HCT116 (cell line): ENCODE measurements around the gene LTB4R. TPM values are rescaled to one million over a fixed set of nuclear protein-coding genes. Genes with fewer than 3 reads are reported as not detected.

Experiments used
- ATAC-seq: fragments of 200-7000 bp; cut with Tn5 transposase; 2 replicates; pipeline ENCODE4 v1.9.1; 2020; ENCODE audit warnings: mild to moderate bottlenecking, moderate library complexity
- BruUV-seq: library from RNA; stranded (reverse); fragments of 400-500 nt; replicated peaks from 2 replicates; lab custom pipeline; 2021; lab: Mats Ljungman, UMichigan
- CTCF ChIA-PET: fragments of 300-600 bp; sonication (Branson Sonifier 250); formaldehyde crosslinking; loops from one replicate; lab custom pipeline; 2021; ENCODE audit warnings: antibody characterized with exemption; lab: Charles Lee
- POLR2A ChIA-PET: fragments of 300-600, 350-600 bp; sonication (Branson Sonifier 250); formaldehyde crosslinking; loops from one replicate; lab custom pipeline; 2021; ENCODE audit warnings: antibody characterized with exemption; lab: Charles Lee
- RAD21 ChIA-PET, 2 experiments: fragments of 300-600 bp; sonication (Branson Sonifier 250); formaldehyde crosslinking; loops; one replicate each; lab custom pipeline; 2023; ENCODE audit warnings: low total read pairs in 2 of 2; ENCODE audit not compliant: uncharacterized antibody in 2 of 2, unreplicated experiment in 2 of 2, low non-redundant PET in 1 of 2; lab: Charles Lee
- DNase-seq: peaks from one replicate; pipeline ENCODE4 v3.0.0-alpha.2; 2010; ENCODE audit warnings: low read depth, low spot score
- H2AFZ ChIP-seq: fragments of 200-600 bp; shearing (Covaris generic), sonication (generic); 2 replicates; pipeline ENCODE4 v1.6.1; 2017; ENCODE audit warnings: low read depth, mixed run types, mixed read lengths, antibody characterized with exemption, low read length; ENCODE audit not compliant: poor library complexity, severe bottlenecking
- H3K27ac ChIP-seq: 2 replicates; pipeline ENCODE4 v1.5.1; 2012; ENCODE audit warnings: low read depth, low read length
- H3K27me3 ChIP-seq: fragments of 200-600 bp; sonication (generic); 2 replicates; pipeline ENCODE4 v1.6.1; 2016; ENCODE audit warnings: mixed run types, low read length, mixed read lengths; ENCODE audit not compliant: insufficient read depth
- H3K36me3 ChIP-seq, 2 experiments: fragments of 200-500 bp in 1 of 2; fragments of 200-600 bp in 1 of 2; sonication (Bioruptor generic) in 1 of 2; sonication (generic) in 1 of 2; 2 replicates each; pipeline versions ENCODE4 v1.5.1 to v1.6.1; 2014 to 2016; ENCODE audit warnings: low read length in 2 of 2, inconsistent platforms in 1 of 2, mixed read lengths in 1 of 2, mixed run types in 1 of 2; ENCODE audit not compliant: insufficient read depth in 2 of 2, control insufficient read depth in 1 of 2
- H3K4me1 ChIP-seq, 2 experiments: fragments of 200-600 bp in 1 of 2; sonication (generic) in 1 of 2; 2 replicates each; pipeline versions ENCODE4 v1.5.1 to v1.6.1; 2012 to 2017; ENCODE audit warnings: low read length in 2 of 2, inconsistent platforms in 1 of 2, mild to moderate bottlenecking in 1 of 2, mixed read lengths in 1 of 2, mixed run types in 1 of 2, moderate library complexity in 1 of 2; ENCODE audit not compliant: insufficient read depth in 2 of 2, control insufficient read depth in 1 of 2
- H3K4me2 ChIP-seq: fragments of 200-600 bp; sonication (generic); 2 replicates; pipeline ENCODE4 v1.6.1; 2017; ENCODE audit warnings: mixed run types, low read length, mixed read lengths
- H3K4me3 ChIP-seq, 2 experiments: fragments of 200-600 bp in 1 of 2; sonication (generic) in 1 of 2; replicated peaks in 1 of 2; 2 replicates each; pipeline ENCODE4 v1.5.1; 2011 to 2016; ENCODE audit warnings: low read length in 2 of 2, control low read depth in 1 of 2, low read depth in 1 of 2, mild to moderate bottlenecking in 1 of 2, mixed read lengths in 1 of 2, mixed run types in 1 of 2
- H3K79me2 ChIP-seq: fragments of 200-600 bp; sonication (generic); 2 replicates; pipeline ENCODE4 v1.6.1; 2017; ENCODE audit warnings: mild to moderate bottlenecking, mixed run types, low read length, moderate library complexity, mixed read lengths; ENCODE audit not compliant: insufficient read depth
- H3K9ac ChIP-seq: fragments of 200-600 bp; sonication (generic); 2 replicates; pipeline ENCODE4 v1.6.1; 2016; ENCODE audit warnings: low read length, mixed read lengths
- H3K9me2 ChIP-seq: fragments of 200-600 bp; sonication (generic), shearing (Covaris generic); 2 replicates; pipeline ENCODE4 v1.6.1; 2017; ENCODE audit warnings: mixed run types, mild to moderate bottlenecking, moderate library complexity; ENCODE audit not compliant: insufficient read depth
- H3K9me3 ChIP-seq, 2 experiments: fragments of 200-500 bp in 1 of 2; fragments of 200-600 bp in 1 of 2; sonication (Bioruptor generic) in 1 of 2; sonication (generic) in 1 of 2; 2 replicates each; pipeline ENCODE4 v1.6.1; 2014 to 2017; ENCODE audit warnings: low read length in 2 of 2, mixed read lengths in 2 of 2, inconsistent platforms in 1 of 2, low read depth in 1 of 2, mild to moderate bottlenecking in 1 of 2, mixed run types in 1 of 2, moderate library complexity in 1 of 2; ENCODE audit not compliant: control insufficient read depth in 1 of 2, insufficient read depth in 1 of 2
- H4K20me1 ChIP-seq: fragments of 200-600 bp; sonication (generic), shearing (Covaris generic); 2 replicates; pipeline ENCODE4 v1.6.1; 2017; ENCODE audit warnings: mixed run types, mild to moderate bottlenecking, moderate library complexity; ENCODE audit not compliant: insufficient read depth
- EZH2 ChIP-seq: fragments of 200-600 bp; sonication (generic); IDR thresholded peaks from 2 replicates; pipeline ENCODE4 v1.6.1; 2017; ENCODE audit warnings: antibody characterized with exemption, mixed run types
- EZH2phosphoT487 ChIP-seq: fragments of 200-600 bp; IDR thresholded peaks from 2 replicates; pipeline ENCODE4 v1.6.1; 2018; ENCODE audit warnings: antibody characterized with exemption, borderline replicate concordance
- FOSL1 ChIP-seq: IDR thresholded peaks from 2 replicates; pipeline ENCODE4 v1.6.1; 2012; ENCODE audit warnings: low read depth
- JUND ChIP-seq: IDR thresholded peaks from 2 replicates; pipeline ENCODE4 v1.6.1; 2012
- POLR2AphosphoS5 ChIP-seq: IDR thresholded peaks from 2 replicates; pipeline ENCODE4 v1.6.1; 2011; ENCODE audit warnings: mild to moderate bottlenecking, low read depth, low read length, moderate library complexity
- SIN3A ChIP-seq: IDR thresholded peaks from 2 replicates; pipeline ENCODE4 v1.6.1; 2012; ENCODE audit warnings: low read depth
- SRF ChIP-seq: IDR thresholded peaks from 2 replicates; pipeline ENCODE4 v1.6.1; 2012; ENCODE audit warnings: low read depth
- ZFX ChIP-seq: fragments of 450-650 bp; IDR thresholded peaks from 2 replicates; pipeline ENCODE4 v1.6.1; 2017
- ZNF274 ChIP-seq: fragments of 200-500 bp; sonication (Bioruptor generic); IDR thresholded peaks from 2 replicates; pipeline ENCODE4 v1.6.1; 2014; ENCODE audit warnings: mild to moderate bottlenecking, low read depth, low read length, inconsistent platforms
- intact Hi-C: fragments of 100-400 bp; cut with micrococcal nuclease; formaldehyde crosslinking; loops from 2 replicates; pipeline ENCODE4 v1.10.0; 2022
- total RNA-seq: library from RNA; stranded (reverse); gene quantifications from one replicate; pipeline ENCODE4 v1.2.1, GENCODE V29; 2021; ENCODE audit not compliant: unreplicated experiment
- TF ChIP-seq, protein P1 (sequence below), 3 experiments: fragments of 200-600 bp in 1 of 3; sonication (generic) in 1 of 3; IDR thresholded peaks in 2 of 3; conservative IDR thresholded peaks in 1 of 3; 2 replicates each; pipeline ENCODE4 v1.5.1; 2012 to 2017; ENCODE audit warnings: low read depth in 2 of 3, low read length in 2 of 3, antibody characterized with exemption in 1 of 3, borderline replicate concordance in 1 of 3, control low read depth in 1 of 3, mild to moderate bottlenecking in 1 of 3, mixed read lengths in 1 of 3, mixed run types in 1 of 3, moderate library complexity in 1 of 3; ENCODE audit not compliant: insufficient read depth in 1 of 3
- TF ChIP-seq, protein P2 (sequence below): IDR thresholded peaks from 2 replicates; pipeline ENCODE4 v1.6.1; 2012
- TF ChIP-seq, protein P3 (sequence below): IDR thresholded peaks from 2 replicates; pipeline ENCODE4 v1.6.1; 2012; ENCODE audit warnings: low read depth
- TF ChIP-seq, protein P4 (sequence below): IDR thresholded peaks from 2 replicates; pipeline ENCODE4 v1.6.1; 2012

Gene LTB4R
- total RNA-seq, 1 experiment from 2014 or later = 14.8 TPM

DNA sequence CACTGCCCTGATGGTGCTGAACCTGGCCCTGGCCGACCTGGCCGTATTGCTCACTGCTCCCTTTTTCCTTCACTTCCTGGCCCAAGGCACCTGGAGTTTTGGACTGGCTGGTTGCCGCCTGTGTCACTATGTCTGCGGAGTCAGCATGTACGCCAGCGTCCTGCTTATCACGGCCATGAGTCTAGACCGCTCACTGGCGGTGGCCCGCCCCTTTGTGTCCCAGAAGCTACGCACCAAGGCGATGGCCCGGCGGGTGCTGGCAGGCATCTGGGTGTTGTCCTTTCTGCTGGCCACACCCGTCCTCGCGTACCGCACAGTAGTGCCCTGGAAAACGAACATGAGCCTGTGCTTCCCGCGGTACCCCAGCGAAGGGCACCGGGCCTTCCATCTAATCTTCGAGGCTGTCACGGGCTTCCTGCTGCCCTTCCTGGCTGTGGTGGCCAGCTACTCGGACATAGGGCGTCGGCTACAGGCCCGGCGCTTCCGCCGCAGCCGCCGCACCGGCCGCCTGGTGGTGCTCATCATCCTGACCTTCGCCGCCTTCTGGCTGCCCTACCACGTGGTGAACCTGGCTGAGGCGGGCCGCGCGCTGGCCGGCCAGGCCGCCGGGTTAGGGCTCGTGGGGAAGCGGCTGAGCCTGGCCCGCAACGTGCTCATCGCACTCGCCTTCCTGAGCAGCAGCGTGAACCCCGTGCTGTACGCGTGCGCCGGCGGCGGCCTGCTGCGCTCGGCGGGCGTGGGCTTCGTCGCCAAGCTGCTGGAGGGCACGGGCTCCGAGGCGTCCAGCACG is 4.7 kb downstream of the LTB4R start:
- Histone ChIP-seq H3K9me3 (no peaks in the 10 kb centered on the region), H3K27me3 (0 out of 2 replicates have a peak, but pooled peaks cover 4% of the 10 kb centered on the region), H3K27ac (no peak overlapping the region; the same call in 1 of the 2 replicates), H3K4me2 (no peak overlapping the region), H4K20me1 (no peaks in the 10 kb centered on the region), H2AFZ (no peak overlapping the region), H3K79me2 (no peaks in the 10 kb centered on the region), H3K4me3 (no peak overlapping the region), H3K9ac (no peak overlapping the region), H3K9me2 (no peaks in the 10 kb centered on the region), H3K4me1 (peaks cover 11 to 24% of the 10 kb centered on the region in 2 experiments), H3K36me3 (no peaks in the 10 kb centered on the region)
- ChIA-PET CTCF (interaction anchor here (0.8 to 1.7 kb wide), 2 partner anchors 8 to 116 kb away, joined by 3 to 7 read pairs; partner anchors contain the start of gene CIDEB), POLR2A (no interaction called here), RAD21 (no interaction called here)
- DNase-seq = no peak
- intact Hi-C loops = no loop called here
- BruUV-seq = no TSS peak
- TF ChIP-seq, protein P1, sequence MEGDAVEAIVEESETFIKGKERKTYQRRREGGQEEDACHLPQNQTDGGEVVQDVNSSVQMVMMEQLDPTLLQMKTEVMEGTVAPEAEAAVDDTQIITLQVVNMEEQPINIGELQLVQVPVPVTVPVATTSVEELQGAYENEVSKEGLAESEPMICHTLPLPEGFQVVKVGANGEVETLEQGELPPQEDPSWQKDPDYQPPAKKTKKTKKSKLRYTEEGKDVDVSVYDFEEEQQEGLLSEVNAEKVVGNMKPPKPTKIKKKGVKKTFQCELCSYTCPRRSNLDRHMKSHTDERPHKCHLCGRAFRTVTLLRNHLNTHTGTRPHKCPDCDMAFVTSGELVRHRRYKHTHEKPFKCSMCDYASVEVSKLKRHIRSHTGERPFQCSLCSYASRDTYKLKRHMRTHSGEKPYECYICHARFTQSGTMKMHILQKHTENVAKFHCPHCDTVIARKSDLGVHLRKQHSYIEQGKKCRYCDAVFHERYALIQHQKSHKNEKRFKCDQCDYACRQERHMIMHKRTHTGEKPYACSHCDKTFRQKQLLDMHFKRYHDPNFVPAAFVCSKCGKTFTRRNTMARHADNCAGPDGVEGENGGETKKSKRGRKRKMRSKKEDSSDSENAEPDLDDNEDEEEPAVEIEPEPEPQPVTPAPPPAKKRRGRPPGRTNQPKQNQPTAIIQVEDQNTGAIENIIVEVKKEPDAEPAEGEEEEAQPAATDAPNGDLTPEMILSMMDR (IDR thresholded peaks at IDR 0.05 in 2 of 3, conservative IDR thresholded peaks at IDR 0.05 in 1 of 3; ENCODE audit: borderline replicate concordance in 1 of 3, insufficient read depth in 1 of 3, low read depth in 2 of 3, low read length in 2 of 3) = no peak
- TF ChIP-seq SIN3A (no peak), FOSL1 (no peak), ZFX (no peak), EZH2 (no peak), POLR2AphosphoS5 (no peak), EZH2phosphoT487 (no peak), JUND (no peak), SRF (no peak), ZNF274 (no peak)
- TF ChIP-seq, protein P2, sequence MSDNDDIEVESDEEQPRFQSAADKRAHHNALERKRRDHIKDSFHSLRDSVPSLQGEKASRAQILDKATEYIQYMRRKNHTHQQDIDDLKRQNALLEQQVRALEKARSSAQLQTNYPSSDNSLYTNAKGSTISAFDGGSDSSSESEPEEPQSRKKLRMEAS = no peak
- TF ChIP-seq, protein P3, sequence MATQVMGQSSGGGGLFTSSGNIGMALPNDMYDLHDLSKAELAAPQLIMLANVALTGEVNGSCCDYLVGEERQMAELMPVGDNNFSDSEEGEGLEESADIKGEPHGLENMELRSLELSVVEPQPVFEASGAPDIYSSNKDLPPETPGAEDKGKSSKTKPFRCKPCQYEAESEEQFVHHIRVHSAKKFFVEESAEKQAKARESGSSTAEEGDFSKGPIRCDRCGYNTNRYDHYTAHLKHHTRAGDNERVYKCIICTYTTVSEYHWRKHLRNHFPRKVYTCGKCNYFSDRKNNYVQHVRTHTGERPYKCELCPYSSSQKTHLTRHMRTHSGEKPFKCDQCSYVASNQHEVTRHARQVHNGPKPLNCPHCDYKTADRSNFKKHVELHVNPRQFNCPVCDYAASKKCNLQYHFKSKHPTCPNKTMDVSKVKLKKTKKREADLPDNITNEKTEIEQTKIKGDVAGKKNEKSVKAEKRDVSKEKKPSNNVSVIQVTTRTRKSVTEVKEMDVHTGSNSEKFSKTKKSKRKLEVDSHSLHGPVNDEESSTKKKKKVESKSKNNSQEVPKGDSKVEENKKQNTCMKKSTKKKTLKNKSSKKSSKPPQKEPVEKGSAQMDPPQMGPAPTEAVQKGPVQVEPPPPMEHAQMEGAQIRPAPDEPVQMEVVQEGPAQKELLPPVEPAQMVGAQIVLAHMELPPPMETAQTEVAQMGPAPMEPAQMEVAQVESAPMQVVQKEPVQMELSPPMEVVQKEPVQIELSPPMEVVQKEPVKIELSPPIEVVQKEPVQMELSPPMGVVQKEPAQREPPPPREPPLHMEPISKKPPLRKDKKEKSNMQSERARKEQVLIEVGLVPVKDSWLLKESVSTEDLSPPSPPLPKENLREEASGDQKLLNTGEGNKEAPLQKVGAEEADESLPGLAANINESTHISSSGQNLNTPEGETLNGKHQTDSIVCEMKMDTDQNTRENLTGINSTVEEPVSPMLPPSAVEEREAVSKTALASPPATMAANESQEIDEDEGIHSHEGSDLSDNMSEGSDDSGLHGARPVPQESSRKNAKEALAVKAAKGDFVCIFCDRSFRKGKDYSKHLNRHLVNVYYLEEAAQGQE = no peak
- TF ChIP-seq, protein P4, sequence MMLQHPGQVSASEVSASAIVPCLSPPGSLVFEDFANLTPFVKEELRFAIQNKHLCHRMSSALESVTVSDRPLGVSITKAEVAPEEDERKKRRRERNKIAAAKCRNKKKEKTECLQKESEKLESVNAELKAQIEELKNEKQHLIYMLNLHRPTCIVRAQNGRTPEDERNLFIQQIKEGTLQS = no peak
- ATAC-seq = 0 out of 2 replicates have a peak, but pooled peaks have one; percentile 11
